Parathyroid adenoma (tissue), 2 donors: ENCODE data around the gene LRRC36.

Experiments used
- H2AFZ ChIP-seq: fragments of 300-600 bp; sonication (generic); one replicate; pipeline ENCODE4 v1.7.0; 2017; ENCODE audit warnings: antibody characterized with exemption, mild to moderate bottlenecking
- H3K27ac ChIP-seq: fragments of 300-600 bp; sonication (generic); one replicate; pipeline ENCODE4 v1.7.0; 2017
- H3K27me3 ChIP-seq: fragments of 300-600 bp; sonication (generic); one replicate; pipeline ENCODE4 v1.7.0; 2017; ENCODE audit warnings: low read length; ENCODE audit not compliant: control insufficient read depth, insufficient read depth
- H3K36me3 ChIP-seq: fragments of 300-600 bp; sonication (generic); one replicate; pipeline ENCODE4 v1.7.0; 2017; ENCODE audit warnings: low read length; ENCODE audit not compliant: control insufficient read depth, insufficient read depth
- H3K4me1 ChIP-seq: fragments of 300-600 bp; sonication (generic); one replicate; pipeline ENCODE4 v1.7.0; 2017; ENCODE audit warnings: control low read depth
- H3K4me2 ChIP-seq: fragments of 300-600 bp; sonication (generic); one replicate; pipeline ENCODE4 v1.7.0; 2017; ENCODE audit warnings: low read length
- H3K4me3 ChIP-seq: fragments of 300-600 bp; sonication (generic); one replicate; pipeline ENCODE4 v1.7.0; 2017; ENCODE audit warnings: low read depth, low read length
- H3K79me2 ChIP-seq: fragments of 300-600 bp; sonication (generic); one replicate; pipeline ENCODE4 v1.7.0; 2017; ENCODE audit warnings: control low read depth
- H3K9ac ChIP-seq: fragments of 300-600 bp; sonication (generic); one replicate; pipeline ENCODE4 v1.7.0; 2017; ENCODE audit warnings: mild to moderate bottlenecking
- H3K9me3 ChIP-seq: fragments of 300-600 bp; sonication (generic); one replicate; pipeline ENCODE4 v1.7.0; 2017; ENCODE audit warnings: low read length; ENCODE audit not compliant: control insufficient read depth
- TF ChIP-seq, protein P1 (sequence below): fragments of 300-600 bp; sonication (generic); IDR thresholded peaks from one replicate; pipeline ENCODE4 v1.7.0; 2017; ENCODE audit warnings: antibody characterized with exemption, mild to moderate bottlenecking
- donor health status: primary hyperparathyroidism.

Gene LRRC36

DNA sequence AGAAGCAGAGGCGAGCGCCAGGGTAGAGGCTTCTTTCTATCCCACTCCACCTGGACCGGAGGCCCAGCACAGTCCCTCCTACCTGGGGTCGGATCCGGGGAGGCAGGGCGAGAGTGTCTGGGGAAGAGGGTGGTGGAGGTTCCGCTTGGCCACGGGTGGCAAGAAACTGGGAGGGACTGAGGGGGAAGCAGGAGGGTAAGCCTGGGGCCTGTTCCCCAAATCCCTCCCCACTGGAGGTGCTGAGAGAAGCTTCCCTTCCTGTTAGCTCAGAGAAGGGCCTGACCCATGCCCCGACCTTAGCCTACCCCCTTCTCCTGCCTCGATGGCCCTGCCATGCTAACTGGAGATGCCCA is 68.5 kb downstream of the LRRC36 start:
- Histone ChIP-seq H3K4me3 (no peak overlapping the region), H2AFZ (no peak overlapping the region), H3K27me3 (no peaks in the 10 kb centered on the region), H3K9ac (no peak overlapping the region), H3K4me1 (peaks cover 21% of the 10 kb centered on the region), H3K36me3 (no peaks in the 10 kb centered on the region), H3K27ac (no peak overlapping the region), H3K79me2 (no peaks in the 10 kb centered on the region), H3K4me2 (no peak overlapping the region), H3K9me3 (no peaks in the 10 kb centered on the region)
- TF ChIP-seq, protein P1, sequence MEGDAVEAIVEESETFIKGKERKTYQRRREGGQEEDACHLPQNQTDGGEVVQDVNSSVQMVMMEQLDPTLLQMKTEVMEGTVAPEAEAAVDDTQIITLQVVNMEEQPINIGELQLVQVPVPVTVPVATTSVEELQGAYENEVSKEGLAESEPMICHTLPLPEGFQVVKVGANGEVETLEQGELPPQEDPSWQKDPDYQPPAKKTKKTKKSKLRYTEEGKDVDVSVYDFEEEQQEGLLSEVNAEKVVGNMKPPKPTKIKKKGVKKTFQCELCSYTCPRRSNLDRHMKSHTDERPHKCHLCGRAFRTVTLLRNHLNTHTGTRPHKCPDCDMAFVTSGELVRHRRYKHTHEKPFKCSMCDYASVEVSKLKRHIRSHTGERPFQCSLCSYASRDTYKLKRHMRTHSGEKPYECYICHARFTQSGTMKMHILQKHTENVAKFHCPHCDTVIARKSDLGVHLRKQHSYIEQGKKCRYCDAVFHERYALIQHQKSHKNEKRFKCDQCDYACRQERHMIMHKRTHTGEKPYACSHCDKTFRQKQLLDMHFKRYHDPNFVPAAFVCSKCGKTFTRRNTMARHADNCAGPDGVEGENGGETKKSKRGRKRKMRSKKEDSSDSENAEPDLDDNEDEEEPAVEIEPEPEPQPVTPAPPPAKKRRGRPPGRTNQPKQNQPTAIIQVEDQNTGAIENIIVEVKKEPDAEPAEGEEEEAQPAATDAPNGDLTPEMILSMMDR, result no peak

GRCh38 chr16:67395458-67396158 is 69.0 kb downstream of the LRRC36 start:
- H3K4me1 ChIP-seq, result peaks cover 26% of the 10 kb centered on the region
- no peak overlapping the region for H3K9ac ChIP-seq
- peak overlapping the region; percentile 12 for H3K27ac ChIP-seq
- no peak overlapping the region for H2AFZ ChIP-seq
- no peak overlapping the region for H3K4me3 ChIP-seq
- TF ChIP-seq, protein P1, result no peak
- no peaks in the 10 kb centered on the region for H3K27me3 ChIP-seq
- H3K79me2 ChIP-seq, result no peaks in the 10 kb centered on the region
- no peaks in the 10 kb centered on the region for H3K36me3 ChIP-seq
- no peak overlapping the region for H3K4me2 ChIP-seq
- no peaks in the 10 kb centered on the region for H3K9me3 ChIP-seq

GRCh38 chr16:67396159-67397035 is 69.8 kb downstream of the LRRC36 start:
- H3K27ac ChIP-seq, result peak overlapping the region; percentile 49
- TF ChIP-seq, protein P1, result no peak
- H3K36me3 ChIP-seq, result no peaks in the 10 kb centered on the region
- peaks cover 27% of the 10 kb centered on the region for H3K4me1 ChIP-seq
- H3K4me2 ChIP-seq, result no peak overlapping the region
- H2AFZ ChIP-seq, result no peak overlapping the region
- H3K4me3 ChIP-seq, result no peak overlapping the region
- H3K9ac ChIP-seq, result no peak overlapping the region
- no peaks in the 10 kb centered on the region for H3K27me3 ChIP-seq
- no peaks in the 10 kb centered on the region for H3K9me3 ChIP-seq
- H3K79me2 ChIP-seq, result no peaks in the 10 kb centered on the region

DNA sequence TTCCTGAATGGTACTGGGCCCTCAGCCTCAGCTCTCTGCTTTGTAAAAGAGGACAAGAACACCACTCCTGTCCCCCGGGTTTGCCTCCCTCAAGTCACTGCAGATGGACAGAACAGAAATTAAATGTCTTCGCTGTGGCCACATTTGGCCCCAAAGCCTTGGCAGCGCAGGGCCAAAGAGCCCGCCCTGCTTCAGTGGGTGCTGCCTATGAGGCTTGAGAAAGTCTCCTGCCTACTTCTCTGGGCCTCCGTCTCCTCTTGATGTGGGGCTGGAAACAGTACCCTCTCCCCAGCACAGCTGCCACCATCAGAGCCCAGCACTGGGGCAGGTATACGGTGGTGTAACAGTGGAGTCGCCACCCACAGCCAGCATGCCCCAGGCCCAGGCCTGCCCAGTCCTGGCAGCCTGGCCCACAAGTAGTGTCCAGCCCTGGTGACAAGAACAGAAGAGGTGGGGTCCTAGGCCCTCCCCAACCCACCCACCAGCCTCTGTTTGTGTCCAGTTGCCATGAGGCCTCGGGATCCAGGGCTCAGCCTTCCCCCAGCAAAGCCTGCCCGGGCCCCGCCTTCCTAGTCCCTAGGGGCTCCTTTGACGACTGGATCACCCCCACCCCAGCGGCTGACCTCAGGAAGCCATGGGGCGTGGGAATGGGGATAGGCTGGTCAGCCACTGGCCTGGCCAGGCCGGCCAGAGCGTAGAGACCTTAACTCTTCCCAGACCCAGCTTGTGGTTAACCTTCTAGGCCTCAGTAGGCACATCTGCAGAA is 70.6 kb downstream of the LRRC36 start:
- H3K79me2 ChIP-seq, result no peaks in the 10 kb centered on the region
- H3K9ac ChIP-seq, result no peak overlapping the region
- TF ChIP-seq, protein P1, result no peak
- no peak overlapping the region for H3K4me2 ChIP-seq
- H3K27me3 ChIP-seq, result no peaks in the 10 kb centered on the region
- H2AFZ ChIP-seq, result no peak overlapping the region
- H3K27ac ChIP-seq, result peak overlapping the region; percentile 49
- H3K36me3 ChIP-seq, result no peaks in the 10 kb centered on the region
- no peaks in the 10 kb centered on the region for H3K9me3 ChIP-seq
- H3K4me1 ChIP-seq, result peaks cover 27% of the 10 kb centered on the region
- H3K4me3 ChIP-seq, result no peak overlapping the region
